Trophoblast cell (in vitro differentiated cells and primary cell): ENCODE measurements around the gene EML6.

ENCODE experiments used
- DNase-seq, 2 donors: peaks; one replicate each; pipeline ENCODE4 v3.0.0-alpha.2; 2016
- H2AFZ ChIP-seq: 2 replicates; pipeline ENCODE4 v1.6.1; 2013; ENCODE audit warnings: low read length, moderate library complexity, mild to moderate bottlenecking; ENCODE audit not compliant: insufficient read depth, poor library complexity
- H2AK5ac ChIP-seq: 2 replicates; pipeline ENCODE4 v1.6.1; 2013; ENCODE audit warnings: mild to moderate bottlenecking, low read length
- H2BK120ac ChIP-seq: 2 replicates; pipeline ENCODE4 v1.6.1; 2013; ENCODE audit warnings: low read length, mild to moderate bottlenecking, moderate library complexity; ENCODE audit not compliant: insufficient read depth, poor library complexity
- H2BK12ac ChIP-seq: 2 replicates; pipeline ENCODE4 v1.6.1; 2013; ENCODE audit warnings: mild to moderate bottlenecking, low read length, moderate library complexity
- H2BK5ac ChIP-seq: 2 replicates; pipeline ENCODE4 v1.6.1; 2013; ENCODE audit warnings: low read length, low read depth, moderate library complexity, mild to moderate bottlenecking; ENCODE audit not compliant: poor library complexity
- H3K14ac ChIP-seq: 2 replicates; pipeline ENCODE4 v1.6.1; 2013; ENCODE audit warnings: mild to moderate bottlenecking, low read length
- H3K18ac ChIP-seq: 2 replicates; pipeline ENCODE4 v1.6.1; 2013; ENCODE audit warnings: mild to moderate bottlenecking, low read length
- H3K23ac ChIP-seq: 2 replicates; pipeline ENCODE4 v1.6.1; 2013; ENCODE audit warnings: low read length
- H3K27ac ChIP-seq: 2 replicates; pipeline ENCODE4 v1.5.1; 2013; ENCODE audit warnings: low read depth, mild to moderate bottlenecking, inconsistent platforms, low read length, moderate library complexity
- H3K27me3 ChIP-seq: 2 replicates; pipeline ENCODE4 v1.6.1; 2013; ENCODE audit warnings: inconsistent platforms, mild to moderate bottlenecking, low read length, moderate library complexity; ENCODE audit not compliant: insufficient read depth
- H3K36me3 ChIP-seq, 2 experiments: 1 replicate in 1 of 2; 2 replicates in 1 of 2; pipeline ENCODE4 v1.6.1; 2013; ENCODE audit warnings: low read length in 2 of 2, mild to moderate bottlenecking in 2 of 2, moderate library complexity in 1 of 2; ENCODE audit not compliant: insufficient read depth in 2 of 2, control insufficient read depth in 1 of 2
- H3K4ac ChIP-seq: 2 replicates; pipeline ENCODE4 v1.6.1; 2013; ENCODE audit warnings: low read depth, mild to moderate bottlenecking, low read length, moderate library complexity
- H3K4me1 ChIP-seq, 2 experiments: 1 replicate in 1 of 2; 2 replicates in 1 of 2; pipeline ENCODE4 v1.6.1; 2013; ENCODE audit warnings: low read length in 2 of 2, mild to moderate bottlenecking in 2 of 2, moderate library complexity in 1 of 2; ENCODE audit not compliant: insufficient read depth in 2 of 2, control insufficient read depth in 1 of 2
- H3K4me2 ChIP-seq: 2 replicates; pipeline ENCODE4 v1.6.1; 2013; ENCODE audit warnings: inconsistent platforms, mild to moderate bottlenecking, low read length, moderate library complexity
- H3K4me3 ChIP-seq: 2 replicates; pipeline ENCODE4 v1.5.1; 2013; ENCODE audit warnings: mild to moderate bottlenecking, low read depth, low read length, inconsistent platforms
- H3K79me1 ChIP-seq: one replicate; pipeline ENCODE4 v1.6.1; 2013; ENCODE audit warnings: low read length
- H3K79me2 ChIP-seq: 2 replicates; pipeline ENCODE4 v1.6.1; 2013; ENCODE audit warnings: low read length, mild to moderate bottlenecking; ENCODE audit not compliant: control insufficient read depth, insufficient read depth, poor library complexity
- H3K9ac ChIP-seq: 2 replicates; pipeline ENCODE4 v1.6.1; 2013; ENCODE audit warnings: mild to moderate bottlenecking, low read length
- H3K9me3 ChIP-seq: 2 replicates; pipeline ENCODE4 v1.6.1; 2013; ENCODE audit warnings: low read depth, mild to moderate bottlenecking, control low read depth, inconsistent platforms, low read length; ENCODE audit not compliant: insufficient read depth
- H4K12ac ChIP-seq: 2 replicates; pipeline ENCODE4 v1.6.1; 2013; ENCODE audit warnings: low read depth, mild to moderate bottlenecking, low read length, moderate library complexity
- H4K8ac ChIP-seq: 2 replicates; pipeline ENCODE4 v1.6.1; 2013; ENCODE audit warnings: low read depth, mild to moderate bottlenecking, low read length, moderate library complexity
- H4K91ac ChIP-seq: one replicate; pipeline ENCODE4 v1.6.1; 2013; ENCODE audit warnings: low read depth, mild to moderate bottlenecking, low read length, moderate library complexity
- WGBS: extraction: QIAGEN DNeasy Blood & Tissue Kit; methylation state at CpG from one replicate; pipeline ENCODE4 v1.1.7; 2013; ENCODE audit warnings: missing lambda C conversion rate; ENCODE audit not compliant: insufficient read length, insufficient coverage; ENCODE audit errors: extremely low coverage; 5-methylcytosine and 5-hydroxymethylcytosine counted together

EML6 gene

DNA sequence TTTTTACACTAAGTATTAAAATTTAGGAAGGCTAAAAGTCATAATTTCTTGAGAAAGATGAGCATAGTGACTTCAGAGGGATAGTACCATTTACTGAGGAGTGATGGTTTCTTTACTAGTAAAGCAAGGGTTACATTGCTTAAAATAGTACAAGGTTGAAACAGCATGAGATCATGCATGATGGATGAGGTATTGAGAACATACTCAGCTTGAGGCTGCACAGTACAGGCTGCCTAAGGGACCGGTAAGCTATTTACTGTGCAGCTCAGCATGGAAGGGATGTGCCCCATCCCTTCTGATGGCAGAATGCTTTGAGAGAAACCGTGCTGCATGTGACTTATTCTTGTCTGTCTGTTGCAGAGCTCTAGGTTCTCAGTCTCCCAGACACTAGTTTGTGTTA, 122.1 kb downstream of the EML6 start:
- Histone ChIP-seq H3K14ac (no peak overlapping the region), H3K4me3 (no peak overlapping the region), H2BK120ac (no peak overlapping the region), H2AFZ (no peak overlapping the region), H3K36me3 (no peaks in the 10 kb centered on the region), H3K23ac (no peak overlapping the region), H3K27me3 (no peaks in the 10 kb centered on the region), H4K91ac (no peak overlapping the region), H3K4me2 (no peak overlapping the region), H3K4ac (no peak overlapping the region), H3K27ac (no peak overlapping the region), H4K8ac (no peak overlapping the region), H3K79me2 (no peaks in the 10 kb centered on the region), H3K79me1 (no peaks in the 10 kb centered on the region), H2BK5ac (no peak overlapping the region), H3K4me1 (peaks cover 0 to under 1% of the 10 kb centered on the region in 2 experiments), H2AK5ac (no peak overlapping the region), H3K18ac (no peak overlapping the region), H4K12ac (no peak overlapping the region), H2BK12ac (no peak overlapping the region), H3K9ac (no peak overlapping the region), H3K9me3 (no peaks in the 10 kb centered on the region)
- no CpG with 5 or more reads among the region's 2 CpGs for WGBS
- DNase-seq: no peak

DNA sequence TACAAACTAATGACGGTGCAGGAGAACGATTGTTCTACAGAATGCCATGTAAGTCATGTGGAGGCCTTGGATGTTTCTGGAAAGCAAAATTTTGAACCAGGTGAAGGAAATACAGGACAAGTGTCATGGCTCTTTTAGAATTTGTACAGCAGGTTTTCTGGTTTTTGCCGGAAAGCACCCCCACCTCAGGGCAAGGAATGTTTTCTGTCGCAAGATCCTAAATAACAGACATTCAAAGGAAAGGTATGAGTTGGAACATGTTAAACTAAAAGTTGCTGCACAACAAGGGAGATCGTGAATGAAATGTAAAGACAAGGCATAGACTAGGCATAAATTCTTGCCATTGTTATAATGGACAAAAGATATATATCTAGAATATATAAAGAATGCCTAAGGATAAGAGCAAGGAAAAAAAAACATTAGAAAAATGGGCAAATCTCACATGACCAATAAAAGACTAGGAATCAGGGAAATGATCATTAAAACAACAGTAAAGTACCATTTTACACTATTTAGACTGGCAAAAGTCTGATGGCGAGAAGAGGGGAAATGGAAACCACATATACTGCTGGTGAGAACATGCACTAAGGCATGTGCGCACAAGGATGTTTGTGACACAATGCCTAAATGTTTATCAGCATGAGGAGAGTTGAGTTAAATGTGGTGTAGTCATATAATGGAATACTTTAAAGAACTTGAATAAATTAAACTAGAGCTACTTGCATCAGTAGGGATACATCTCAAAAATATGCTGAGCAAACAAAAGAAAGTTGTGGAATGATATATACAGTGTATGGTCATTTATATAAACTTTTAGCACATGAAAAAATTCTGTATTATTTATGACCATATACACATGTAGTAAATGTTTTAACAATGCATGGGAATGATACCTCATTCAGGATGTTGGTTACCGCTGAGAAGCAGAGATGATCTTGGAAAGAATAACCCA, 127.0 kb downstream of the EML6 start:
- no peak overlapping the region for H2BK12ac ChIP-seq
- H3K4me1 ChIP-seq: peaks cover 0 to 2% of the 10 kb centered on the region in 2 experiments
- DNase-seq: peak; percentile 71 to 92
- H3K4ac ChIP-seq: no peak overlapping the region
- no peak overlapping the region for H4K8ac ChIP-seq
- H3K79me2 ChIP-seq: no peaks in the 10 kb centered on the region
- H3K23ac ChIP-seq: no peak overlapping the region
- no peak overlapping the region for H3K14ac ChIP-seq
- no peak overlapping the region for H2BK120ac ChIP-seq
- H3K9me3 ChIP-seq: no peaks in the 10 kb centered on the region
- H3K18ac ChIP-seq: no peak overlapping the region
- H3K79me1 ChIP-seq: no peaks in the 10 kb centered on the region
- H3K4me3 ChIP-seq: no peak overlapping the region
- H2AFZ ChIP-seq: no peak overlapping the region
- H3K27me3 ChIP-seq: no peaks in the 10 kb centered on the region
- WGBS: no CpG with 5 or more reads among the region's 8 CpGs
- H3K9ac ChIP-seq: no peak overlapping the region
- H3K36me3 ChIP-seq: no peaks in the 10 kb centered on the region
- H3K4me2 ChIP-seq: no peak overlapping the region
- H4K12ac ChIP-seq: no peak overlapping the region
- no peak overlapping the region for H3K27ac ChIP-seq
- H2AK5ac ChIP-seq: no peak overlapping the region
- no peak overlapping the region for H2BK5ac ChIP-seq
- H4K91ac ChIP-seq: no peak overlapping the region

DNA sequence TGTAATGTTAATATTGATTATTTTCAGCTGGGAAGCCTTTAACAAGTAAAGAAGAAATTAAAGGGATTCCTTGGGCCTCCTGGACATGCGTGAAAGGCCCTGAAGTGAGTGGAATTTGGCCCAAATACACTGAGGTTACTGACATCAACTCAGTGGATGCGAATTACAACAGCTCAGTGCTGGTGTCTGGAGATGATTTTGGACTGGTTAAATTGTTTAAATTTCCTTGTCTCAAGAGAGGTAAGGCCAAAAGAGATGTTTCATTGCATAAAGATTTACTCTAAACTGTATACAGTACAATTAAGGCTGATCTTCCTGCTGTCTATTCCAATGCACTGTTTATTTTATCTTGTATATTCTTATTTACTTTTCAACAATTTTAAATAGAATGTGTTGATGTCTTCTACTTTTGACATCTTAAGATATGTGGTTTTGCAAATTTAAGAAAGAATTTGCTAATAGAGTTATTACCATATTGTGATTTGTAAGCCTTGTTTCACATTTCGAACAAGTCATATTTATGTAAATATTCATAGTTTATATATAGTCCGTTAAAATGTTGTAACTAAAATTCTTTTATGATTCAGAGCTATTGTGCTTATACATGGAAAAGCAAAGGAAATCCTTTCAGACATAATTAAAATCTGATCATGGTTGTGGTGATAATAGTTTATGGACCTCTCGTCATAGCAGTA, 130.3 kb downstream of the EML6 start:
- Histone ChIP-seq H3K9me3 (no peaks in the 10 kb centered on the region), H4K8ac (no peak overlapping the region), H3K79me2 (no peaks in the 10 kb centered on the region), H2BK12ac (no peak overlapping the region), H3K18ac (no peak overlapping the region), H3K9ac (no peak overlapping the region), H3K4me1 (peaks cover 0 to 2% of the 10 kb centered on the region in 2 experiments), H3K79me1 (no peaks in the 10 kb centered on the region), H2BK5ac (no peak overlapping the region), H3K27ac (no peak overlapping the region), H3K14ac (no peak overlapping the region), H3K36me3 (no peaks in the 10 kb centered on the region), H4K91ac (no peak overlapping the region), H3K4ac (no peak overlapping the region), H2AFZ (no peak overlapping the region), H2AK5ac (no peak overlapping the region), H3K4me2 (no peak overlapping the region), H2BK120ac (no peak overlapping the region), H3K4me3 (no peak overlapping the region), H3K27me3 (no peaks in the 10 kb centered on the region), H4K12ac (no peak overlapping the region), H3K23ac (no peak overlapping the region)
- no CpG with 5 or more reads among the region's 5 CpGs for WGBS
- no peak for DNase-seq

DNA sequence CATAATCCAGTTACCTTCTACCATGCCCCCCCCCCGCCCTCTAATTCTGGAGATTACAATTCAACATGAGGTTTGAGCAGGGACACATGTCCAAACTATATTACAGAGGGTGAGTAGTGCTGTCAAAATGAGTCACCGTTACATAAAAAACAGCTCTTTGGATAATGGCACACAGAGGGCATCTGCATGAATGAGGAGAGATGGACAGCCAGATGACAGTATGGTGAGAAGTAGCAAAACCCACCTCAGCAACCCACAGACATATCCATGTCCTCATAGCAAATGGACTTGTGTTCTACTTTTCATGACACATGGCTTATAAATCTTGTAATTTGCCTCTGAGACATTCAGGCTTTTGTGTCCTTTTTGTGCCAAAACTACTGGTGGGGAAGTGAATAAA, 132.0 kb downstream of the EML6 start:
- H4K12ac ChIP-seq: no peak overlapping the region
- H3K4me1 ChIP-seq: peaks cover 4 to 9% of the 10 kb centered on the region in 2 experiments
- H3K27ac ChIP-seq: no peak overlapping the region
- no peak overlapping the region for H3K4ac ChIP-seq
- H3K18ac ChIP-seq: no peak overlapping the region
- DNase-seq: no peak
- H2AFZ ChIP-seq: no peak overlapping the region
- H3K36me3 ChIP-seq: no peaks in the 10 kb centered on the region
- no peaks in the 10 kb centered on the region for H3K79me2 ChIP-seq
- H3K79me1 ChIP-seq: peaks cover 3% of the 10 kb centered on the region
- no peak overlapping the region for H3K4me3 ChIP-seq
- no peak overlapping the region for H2BK12ac ChIP-seq
- no peak overlapping the region for H3K4me2 ChIP-seq
- no peak overlapping the region for H4K91ac ChIP-seq
- H2AK5ac ChIP-seq: no peak overlapping the region
- WGBS: no CpG with 5 or more reads among the region's 2 CpGs
- no peaks in the 10 kb centered on the region for H3K27me3 ChIP-seq
- H2BK5ac ChIP-seq: no peak overlapping the region
- H4K8ac ChIP-seq: no peak overlapping the region
- H3K23ac ChIP-seq: no peak overlapping the region
- H3K9ac ChIP-seq: no peak overlapping the region
- H3K9me3 ChIP-seq: no peaks in the 10 kb centered on the region
- H2BK120ac ChIP-seq: no peak overlapping the region
- H3K14ac ChIP-seq: no peak overlapping the region
